Regular cardiac myocyte (primary cell): ENCODE measurements around the gene PRKRA. TPM values are rescaled to one million over a fixed set of nuclear protein-coding genes. Genes with fewer than 3 reads are reported as not detected.

Source experiments
- total RNA-seq: library from RNA; depleted of rRNA; stranded (reverse); fragments of >200 nt; gene quantifications from 2 replicates; pipeline ENCODE4 v1.2.3, GENCODE V29; 2014

Gene PRKRA
- total RNA-seq: 38.7 and 54.4 TPM in 2 replicates

GRCh38 chr2:178450774-178451525, at the start of gene PRKRA, which contains the start of gene PJVK:
PRKRA (minus strand) TSS chr2:178451175; CDS start chr2:178451030, 145 bp downstream.
PJVK (plus strand) TSS chr2:178451378; CDS start chr2:178453410, 2,032 bp downstream.

GRCh38 chr2:178480227-178481181, 29.5 kb upstream of the PRKRA start, which contains the start of gene PLEKHA3:
PLEKHA3 (plus strand) TSS chr2:178480457; CDS start chr2:178480870, 413 bp downstream.

GRCh38 chr2:178478439-178479274, 27.7 kb upstream of the PRKRA start, which contains the start of gene FKBP7:
FKBP7 (minus strand) TSS chr2:178478600; CDS start chr2:178478499, 101 bp downstream.

Other genes with a start within 250 kb of the PRKRA start
- 0.77 and 1.7 TPM in 2 replicates for gene PJVK, start 203 bp upstream of the PRKRA start, total RNA-seq
- 40.6 and 68.8 TPM in 2 replicates for gene FKBP7, start 27.4 kb upstream of the PRKRA start, total RNA-seq
- gene PLEKHA3, start 29.3 kb upstream of the PRKRA start, total RNA-seq: 6.5 and 10.7 TPM in 2 replicates